ENCODE measurements around the gene SLX4.

The SLX4 gene

GRCh38 chr16:3595521-3596021, 15.8 kb downstream of the SLX4 start:
- DNase-seq (ENCODE audit: insufficient read length) (no peak), FAIRE-seq (no peak)
- TF ChIP-seq POLR2AphosphoS5 (IDR thresholded peaks at IDR 0.05; ENCODE audit: low read depth, low read length), result no peak
- no peak for TF ChIP-seq TAF1 (IDR thresholded peaks at IDR 0.05; ENCODE audit: borderline replicate concordance, low read depth, low read length)
- TF ChIP-seq POLR2A (IDR thresholded peaks at IDR 0.05; ENCODE audit: low read depth, low read length), result no peak

- TF ChIP-seq POLR2AphosphoS5 (IDR thresholded peaks at IDR 0.05; ENCODE audit: low read depth, low read length), result no peak
- TF ChIP-seq POLR2A (IDR thresholded peaks at IDR 0.05; ENCODE audit: low read depth, low read length), result no peak
- FAIRE-seq (no peak), DNase-seq (ENCODE audit: insufficient read length) (no peak)
Measured at GRCh38 chr16:3595110-3595486, 16.3 kb downstream of the SLX4 start.

- DNase-seq (ENCODE audit: insufficient read length) (no peak), FAIRE-seq (no peak)
- no peak for TF ChIP-seq POLR2AphosphoS5 (IDR thresholded peaks at IDR 0.05; ENCODE audit: low read depth, low read length)
- TF ChIP-seq TAF1 (IDR thresholded peaks at IDR 0.05; ENCODE audit: borderline replicate concordance, low read depth, low read length), result no peak
- TF ChIP-seq POLR2A (IDR thresholded peaks at IDR 0.05; ENCODE audit: low read depth, low read length), result no peak
Measured at GRCh38 chr16:3594316-3595109, 16.9 kb downstream of the SLX4 start.

GRCh38 chr16:3592559-3592958, 18.8 kb downstream of the SLX4 start:
- DNase-seq (ENCODE audit: insufficient read length) (no peak), FAIRE-seq (no peak)
- TF ChIP-seq POLR2A (IDR thresholded peaks at IDR 0.05; ENCODE audit: low read depth, low read length) (no peak), TAF1 (IDR thresholded peaks at IDR 0.05; ENCODE audit: borderline replicate concordance, low read depth, low read length) (no peak), POLR2AphosphoS5 (IDR thresholded peaks at IDR 0.05; ENCODE audit: low read depth, low read length) (no peak)

GRCh38 chr16:3591991-3592390, 19.4 kb downstream of the SLX4 start:
- DNase-seq (ENCODE audit: insufficient read length), result no peak
- TF ChIP-seq POLR2AphosphoS5 (IDR thresholded peaks at IDR 0.05; ENCODE audit: low read depth, low read length) (no peak), POLR2A (IDR thresholded peaks at IDR 0.05; ENCODE audit: low read depth, low read length) (no peak), TAF1 (IDR thresholded peaks at IDR 0.05; ENCODE audit: borderline replicate concordance, low read depth, low read length) (no peak)
- no peak for FAIRE-seq

GRCh38 chr16:3591436-3591803, 20.0 kb downstream of the SLX4 start:
- TF ChIP-seq POLR2AphosphoS5 (IDR thresholded peaks at IDR 0.05; ENCODE audit: low read depth, low read length), result no peak
- TF ChIP-seq POLR2A (IDR thresholded peaks at IDR 0.05; ENCODE audit: low read depth, low read length), result no peak
- TF ChIP-seq TAF1 (IDR thresholded peaks at IDR 0.05; ENCODE audit: borderline replicate concordance, low read depth, low read length), result no peak
- DNase-seq (ENCODE audit: insufficient read length) (no peak), FAIRE-seq (no peak)

- no peak for FAIRE-seq
- TF ChIP-seq TAF1 (IDR thresholded peaks at IDR 0.05; ENCODE audit: borderline replicate concordance, low read depth, low read length) (no peak), POLR2A (IDR thresholded peaks at IDR 0.05; ENCODE audit: low read depth, low read length) (no peak), POLR2AphosphoS5 (IDR thresholded peaks at IDR 0.05; ENCODE audit: low read depth, low read length) (no peak)
- no peak for DNase-seq (ENCODE audit: insufficient read length)
Measured at GRCh38 chr16:3590736-3591435, 20.5 kb downstream of the SLX4 start.

GRCh38 chr16:3589991-3590701, 21.3 kb downstream of the SLX4 start:
- no peak for DNase-seq (ENCODE audit: insufficient read length)
- no peak for FAIRE-seq
- TF ChIP-seq TAF1 (IDR thresholded peaks at IDR 0.05; ENCODE audit: borderline replicate concordance, low read depth, low read length), result no peak

- TF ChIP-seq POLR2A (IDR thresholded peaks at IDR 0.05; ENCODE audit: low read depth, low read length) (no peak), TAF1 (IDR thresholded peaks at IDR 0.05; ENCODE audit: borderline replicate concordance, low read depth, low read length) (no peak), POLR2AphosphoS5 (IDR thresholded peaks at IDR 0.05; ENCODE audit: low read depth, low read length) (no peak)
- DNase-seq (ENCODE audit: insufficient read length) (no peak), FAIRE-seq (no peak)
Measured at GRCh38 chr16:3589441-3589921, 21.9 kb downstream of the SLX4 start.

- no peak for DNase-seq (ENCODE audit: insufficient read length)
- no peak for FAIRE-seq
- TF ChIP-seq POLR2A (IDR thresholded peaks at IDR 0.05; ENCODE audit: low read depth, low read length), result no peak
- no peak for TF ChIP-seq TAF1 (IDR thresholded peaks at IDR 0.05; ENCODE audit: borderline replicate concordance, low read depth, low read length)
- TF ChIP-seq POLR2AphosphoS5 (IDR thresholded peaks at IDR 0.05; ENCODE audit: low read depth, low read length), result no peak
Measured at GRCh38 chr16:3589001-3589400, 22.4 kb downstream of the SLX4 start.

- DNase-seq (ENCODE audit: insufficient read length) (no peak), FAIRE-seq (no peak)
- TF ChIP-seq TAF1 (IDR thresholded peaks at IDR 0.05; ENCODE audit: borderline replicate concordance, low read depth, low read length) (no peak), POLR2A (IDR thresholded peaks at IDR 0.05; ENCODE audit: low read depth, low read length) (no peak), POLR2AphosphoS5 (IDR thresholded peaks at IDR 0.05; ENCODE audit: low read depth, low read length) (no peak)
Measured at GRCh38 chr16:3587547-3588110, 23.8 kb downstream of the SLX4 start.

All from GM12892 (cell line).